VCaP (cell line): ENCODE measurements around the gene KCNAB1.
A peak's percentile ranks its signal among the peaks of the same experiment; 100 is the strongest.

Experiments
- H3K27ac ChIP-seq: fragments of 450-650 bp; 2 replicates; pipeline ENCODE4 v1.5.1; 2017
- CTCF ChIP-seq: fragments of 450-650 bp; conservative IDR thresholded peaks from 2 replicates; pipeline ENCODE4 v1.5.1; 2017; ENCODE audit warnings: mild to moderate bottlenecking, moderate library complexity

The KCNAB1 gene

GRCh38 chr3:156144060-156144459, 23.7 kb downstream of the KCNAB1 start:
- no peak for TF ChIP-seq CTCF

GRCh38 chr3:156145866-156146265, 25.5 kb downstream of the KCNAB1 start:
- TF ChIP-seq CTCF = no peak
- no peak overlapping the region for H3K27ac ChIP-seq

More at GRCh38 chr3:156144060-156144459, 23.7 kb downstream of the KCNAB1 start:
- H3K27ac ChIP-seq = no peak overlapping the region

- H3K27ac ChIP-seq = peak overlapping the region; percentile 63
- TF ChIP-seq CTCF = no peak
Observed at GRCh38 chr3:156148345-156148945, 28.1 kb downstream of the KCNAB1 start.

GRCh38 chr3:156148946-156149381, 28.6 kb downstream of the KCNAB1 start:
- H3K27ac ChIP-seq = peak overlapping the region; percentile 63
- TF ChIP-seq CTCF = no peak

- peak overlapping the region; percentile 63; the same call in 1 of the 2 replicates for H3K27ac ChIP-seq
- no peak for TF ChIP-seq CTCF
Observed at GRCh38 chr3:156149876-156150275, 29.5 kb downstream of the KCNAB1 start.

GRCh38 chr3:156150434-156151066, 30.2 kb downstream of the KCNAB1 start:
- no peak overlapping the region for H3K27ac ChIP-seq
- peak; percentile 89 for TF ChIP-seq CTCF

- peak; percentile 89 for TF ChIP-seq CTCF
- peak overlapping the region; percentile 43 for H3K27ac ChIP-seq
Observed at GRCh38 chr3:156151824-156152428, 31.5 kb downstream of the KCNAB1 start.
